HG03575 (cell line): ENCODE data around the gene CDC42BPB.

Experiments used
- ATAC-seq: cut with Tn5 transposase; IDR thresholded peaks from one replicate; pipeline ENCODE4 v1.9.1; 2021; ENCODE audit not compliant: unreplicated experiment, insufficient number of reproducible peaks, low FRiP score; ENCODE audit errors: extremely low read depth

CDC42BPB gene

DNA sequence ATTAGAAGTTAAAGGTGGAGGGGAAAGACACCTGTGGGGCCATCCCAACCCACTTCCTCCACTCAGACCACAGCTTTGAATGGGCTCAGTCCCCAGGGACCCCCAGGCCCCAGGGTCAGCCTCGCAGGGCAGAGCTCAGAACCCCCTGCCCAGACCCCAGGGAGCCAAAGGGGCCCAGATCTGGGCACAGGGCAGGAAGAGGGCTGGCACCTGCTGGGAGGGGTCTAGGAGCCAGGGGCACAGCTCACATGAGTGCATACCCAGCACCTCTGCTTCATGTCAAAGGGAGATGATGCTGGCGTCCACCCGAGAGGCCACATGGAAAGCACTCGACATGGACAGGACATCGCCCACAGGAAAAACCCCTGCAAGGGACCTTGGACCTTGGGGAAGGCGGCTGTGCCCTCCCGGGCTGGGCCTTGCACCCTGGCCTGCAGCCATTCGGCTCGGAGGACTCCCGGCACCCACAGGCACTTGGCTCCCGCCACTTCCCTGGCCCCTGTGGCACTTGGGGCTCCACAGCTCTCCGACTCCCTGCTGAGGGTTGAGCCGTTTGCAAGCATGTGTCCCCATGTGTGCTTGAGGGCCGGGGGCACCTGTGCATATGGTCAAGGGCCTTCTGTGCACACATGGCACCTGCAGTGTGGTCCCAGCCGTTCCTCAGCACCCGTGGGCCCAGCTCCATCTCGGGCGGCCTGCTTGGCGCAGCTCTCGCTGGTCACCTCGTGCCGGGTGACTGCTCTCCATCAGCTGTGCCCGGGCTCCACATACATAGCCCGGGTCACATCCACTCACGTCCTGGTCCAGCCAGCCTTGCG lies 142.7 kb downstream of the CDC42BPB start:
- no peak for ATAC-seq

DNA sequence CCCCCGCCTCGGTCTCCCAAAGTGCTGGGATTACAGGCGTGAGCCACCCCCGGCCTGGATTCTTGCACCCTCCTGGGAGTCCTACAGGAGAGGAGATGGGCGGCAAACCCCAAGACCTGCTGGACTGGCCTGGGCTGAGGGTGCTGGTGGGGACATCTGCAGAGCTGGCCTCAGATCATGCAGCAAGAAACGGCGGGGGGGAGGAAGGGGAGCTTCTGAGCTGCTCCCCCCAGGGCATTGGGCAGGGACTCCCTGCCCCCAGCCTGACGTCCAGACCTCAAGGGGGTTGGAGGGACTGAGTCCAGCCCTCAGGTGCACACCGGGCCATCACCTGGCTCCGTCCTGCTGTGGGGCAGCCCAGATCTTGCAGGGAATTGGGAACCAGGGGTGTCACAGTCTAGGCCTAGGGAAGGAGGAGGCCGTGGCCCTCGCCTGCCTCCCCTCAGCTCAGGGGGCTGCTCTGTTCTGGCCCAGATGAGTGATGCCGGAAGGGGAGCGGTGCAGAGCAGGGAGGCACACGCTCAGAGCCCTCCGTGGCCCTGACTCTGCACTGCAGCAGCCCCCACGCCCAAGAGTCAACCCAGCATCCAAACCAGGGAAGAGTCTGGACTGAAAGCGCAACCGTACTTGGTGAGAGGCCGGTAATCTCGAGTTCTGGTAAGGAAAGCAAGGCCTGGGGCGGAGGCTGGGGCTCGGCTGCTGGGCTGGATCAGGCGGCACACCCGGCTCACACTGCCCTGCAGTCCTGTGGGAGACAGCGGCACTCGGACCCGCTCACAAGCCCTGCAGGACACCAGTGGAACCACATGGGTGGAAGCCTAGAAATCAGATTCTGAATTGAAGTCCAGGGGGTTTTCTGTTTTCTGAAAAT lies 143.8 kb downstream of the CDC42BPB start:
- no peak for ATAC-seq

DNA sequence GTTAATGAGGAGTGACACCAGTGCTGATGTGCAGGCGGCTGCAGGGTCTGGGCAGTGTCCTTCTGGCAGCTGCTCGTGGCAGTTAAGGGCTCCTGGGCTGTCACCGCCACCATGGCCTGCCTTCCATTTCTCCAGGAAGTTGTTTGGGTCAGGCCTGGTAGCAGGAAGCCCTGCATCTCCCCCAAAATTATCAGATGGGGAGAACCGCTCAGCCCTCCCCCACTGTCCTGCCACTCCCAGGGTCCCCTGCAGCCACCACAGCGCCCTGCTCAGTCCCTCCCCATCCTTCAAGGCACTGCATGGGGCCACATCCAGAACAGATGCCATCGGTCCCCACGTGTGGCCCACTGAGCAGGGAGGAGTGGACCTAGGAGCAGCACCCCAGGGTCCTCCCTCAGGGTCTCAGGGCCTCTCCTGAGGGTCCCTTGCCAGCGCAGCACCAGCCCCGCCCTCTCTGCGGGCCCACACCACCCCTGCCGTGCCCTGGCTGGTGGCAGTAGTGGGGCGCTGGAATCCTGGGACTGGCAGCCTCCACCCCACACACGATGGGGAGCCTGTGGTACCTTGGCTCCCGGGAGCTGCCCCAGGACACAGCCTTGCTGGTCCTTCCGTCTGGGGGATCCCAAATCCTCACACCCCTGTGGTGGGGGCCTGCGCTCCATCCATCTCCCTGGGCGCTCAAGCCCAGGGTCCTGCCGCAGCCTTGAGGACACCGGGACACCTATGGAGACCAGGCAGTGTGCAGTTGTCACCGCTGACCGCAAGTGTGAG lies 145.2 kb downstream of the CDC42BPB start:
- no peak for ATAC-seq

DNA sequence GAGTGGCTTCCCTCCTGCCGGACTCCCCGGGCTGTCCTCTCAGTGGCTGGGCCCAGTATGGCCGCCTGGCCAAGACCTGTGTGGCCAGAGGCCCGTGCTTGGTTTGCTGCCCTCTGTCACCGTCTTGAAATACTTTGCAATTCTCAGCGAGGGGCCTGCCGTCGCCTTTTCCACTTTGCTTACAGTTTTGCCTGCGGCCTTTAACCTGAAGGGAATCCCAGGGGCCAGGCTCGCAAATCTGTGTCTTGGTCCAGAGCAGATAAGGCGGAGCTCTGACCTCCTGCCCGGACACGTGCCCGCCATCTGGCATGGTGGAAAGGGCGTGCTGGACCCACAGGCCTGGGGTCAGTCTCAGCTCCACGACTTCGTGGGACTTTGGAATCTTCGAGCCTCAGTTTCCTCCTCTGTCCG lies 145.8 kb downstream of the CDC42BPB start:
- no peak for ATAC-seq

GRCh38 chr14:102910442-102910841 lies 146.9 kb downstream of the CDC42BPB start:
- ATAC-seq: no peak

DNA sequence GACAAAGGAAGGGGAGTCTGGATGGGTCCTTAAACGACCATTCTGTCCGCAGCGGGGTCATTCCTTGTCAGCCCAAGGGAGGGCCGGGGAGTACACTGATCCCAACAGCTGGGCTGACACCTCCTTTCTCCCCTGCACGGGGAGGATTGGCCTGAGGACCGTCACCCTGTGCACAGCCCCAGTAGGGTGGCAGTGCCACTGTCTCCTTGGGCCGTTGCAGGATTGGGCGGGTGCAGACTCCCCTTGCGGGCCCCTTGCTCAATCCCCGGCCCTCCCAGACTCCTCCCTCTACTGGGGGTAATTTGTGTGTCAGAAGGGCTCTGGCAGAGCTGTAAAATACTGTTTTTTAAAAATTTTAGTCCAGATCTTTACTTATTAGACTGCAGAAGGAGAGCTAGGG lies 147.4 kb downstream of the CDC42BPB start:
- no peak for ATAC-seq

GRCh38 chr14:102909462-102909861 lies 147.9 kb downstream of the CDC42BPB start:
- ATAC-seq: no peak

GRCh38 chr14:102908766-102909455 lies 148.4 kb downstream of the CDC42BPB start:
- no peak for ATAC-seq

GRCh38 chr14:102907980-102908730 lies 149.2 kb downstream of the CDC42BPB start:
- ATAC-seq: no peak

GRCh38 chr14:102907303-102907844 lies 150.0 kb downstream of the CDC42BPB start:
- ATAC-seq: no peak

- no peak for ATAC-seq
These were observed 150.6 kb downstream of the CDC42BPB start for GRCh38 chr14:102906616-102907302.

DNA sequence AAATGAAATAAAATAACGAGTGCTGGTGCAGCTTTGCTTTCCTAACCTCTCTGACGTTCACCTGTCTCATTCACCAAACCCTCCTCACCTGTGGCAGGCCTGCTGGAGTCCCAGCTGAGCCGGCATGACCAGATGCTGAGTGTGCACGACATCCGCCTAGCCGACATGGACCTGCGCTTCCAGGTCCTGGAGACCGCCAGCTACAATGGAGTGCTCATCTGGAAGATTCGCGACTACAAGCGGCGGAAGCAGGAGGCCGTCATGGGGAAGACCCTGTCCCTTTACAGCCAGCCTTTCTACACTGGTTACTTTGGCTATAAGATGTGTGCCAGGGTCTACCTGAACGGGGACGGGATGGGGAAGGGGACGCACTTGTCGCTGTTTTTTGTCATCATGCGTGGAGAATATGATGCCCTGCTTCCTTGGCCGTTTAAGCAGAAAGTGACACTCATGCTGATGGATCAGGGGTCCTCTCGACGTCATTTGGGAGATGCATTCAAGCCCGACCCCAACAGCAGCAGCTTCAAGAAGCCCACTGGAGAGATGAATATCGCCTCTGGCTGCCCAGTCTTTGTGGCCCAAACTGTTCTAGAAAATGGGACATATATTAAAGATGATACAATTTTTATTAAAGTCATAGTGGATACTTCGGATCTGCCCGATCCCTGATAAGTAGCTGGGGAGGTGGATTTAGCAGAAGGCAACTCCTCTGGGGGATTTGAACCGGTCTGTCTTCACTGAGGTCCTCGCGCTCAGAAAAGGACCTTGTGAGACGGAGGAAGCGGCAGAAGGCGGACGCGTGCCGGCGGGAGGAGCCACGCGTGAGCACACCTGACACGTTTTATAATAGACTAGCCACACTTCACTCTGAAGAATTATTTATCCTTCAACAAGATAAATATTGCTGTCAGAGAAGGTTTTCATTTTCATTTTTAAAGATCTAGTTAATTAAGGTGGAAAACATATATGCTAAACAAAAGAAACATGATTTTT lies 151.9 kb downstream of the CDC42BPB start:
- ATAC-seq: no peak

- ATAC-seq: no peak
These were observed 153.3 kb downstream of the CDC42BPB start for GRCh38 chr14:102903889-102904512.

DNA sequence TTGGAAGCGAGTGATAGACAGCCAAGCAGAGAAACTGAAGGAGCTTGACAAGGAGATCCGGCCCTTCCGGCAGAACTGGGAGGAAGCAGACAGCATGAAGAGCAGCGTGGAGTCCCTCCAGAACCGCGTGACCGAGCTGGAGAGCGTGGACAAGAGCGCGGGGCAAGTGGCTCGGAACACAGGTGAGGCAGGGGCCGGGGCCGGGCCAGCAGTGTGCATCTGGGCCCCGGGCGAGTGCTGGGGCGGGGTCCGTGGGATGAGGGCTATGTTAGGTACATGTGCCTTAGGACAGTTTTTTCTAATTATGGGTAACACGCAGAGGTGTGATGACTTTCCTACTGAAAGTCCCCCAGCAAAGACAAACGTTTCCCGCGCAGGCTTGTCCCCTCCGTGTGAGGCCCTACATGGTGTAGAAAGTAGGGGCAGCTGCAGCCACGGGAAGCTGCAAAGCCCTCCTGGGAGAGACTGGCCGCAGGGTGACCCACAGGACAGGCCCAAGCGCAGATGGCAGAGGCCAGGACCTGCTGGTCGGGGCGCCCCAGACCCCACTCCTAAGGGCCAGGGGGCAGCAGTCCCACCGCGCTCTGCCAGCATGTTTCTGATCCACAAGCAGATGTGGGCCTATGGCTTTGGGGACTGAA lies 154.0 kb downstream of the CDC42BPB start:
- ATAC-seq: no peak

GRCh38 chr14:102902523-102903247 lies 154.7 kb downstream of the CDC42BPB start:
- ATAC-seq: no peak
